GM12891 (cell line): Measurements from ENCODE around the gene CAPN11.

Experiments
- POLR2A ChIP-seq: IDR thresholded peaks from 2 replicates; pipeline ENCODE4 v1.6.1; 2011; ENCODE audit warnings: low read depth, low read length, control low read depth
- POLR2AphosphoS5 ChIP-seq: IDR thresholded peaks from 2 replicates; pipeline ENCODE4 v1.6.1; 2011; ENCODE audit warnings: low read depth, low read length, control low read depth
- POU2F2 ChIP-seq: IDR thresholded peaks from 2 replicates; pipeline ENCODE4 v1.6.1; 2011; ENCODE audit warnings: low read depth, mild to moderate bottlenecking, control low read depth, low read length, moderate library complexity
- SPI1 ChIP-seq: IDR thresholded peaks from 2 replicates; pipeline ENCODE4 v1.6.1; 2011; ENCODE audit warnings: low read depth, low read length, control low read depth
- TAF1 ChIP-seq: IDR thresholded peaks from 2 replicates; pipeline ENCODE4 v1.6.1; 2011; ENCODE audit warnings: low read depth, low read length, control low read depth

GRCh38 chr6:44190715-44191114 lies 32.1 kb downstream of the CAPN11 start:
- TF ChIP-seq POLR2AphosphoS5 (no peak), POLR2A (no peak), SPI1 (no peak), TAF1 (no peak), POU2F2 (0 out of 2 replicates have a peak, but pooled peaks have one; percentile 24)
